Tibial nerve (tissue), 3 donors: ENCODE measurements around the gene PIP5K1C.

Experiments used
- POLR2A ChIP-seq, 2 donors: fragments of 450-650 bp; IDR thresholded peaks; one replicate each; pipeline ENCODE4 v1.6.1; 2017; ENCODE audit warnings: antibody characterized with exemption in 2 of 2, mild to moderate bottlenecking in 2 of 2, moderate library complexity in 2 of 2
- TF ChIP-seq, protein P1 (sequence below), 5 experiments: fragments of 200-600 bp in 3 of 5; fragments of 450-650 bp in 2 of 5; sonication (generic) in 3 of 5; IDR thresholded peaks; one replicate each; pipeline ENCODE4 v1.5.1; 2016 to 2019; ENCODE audit warnings: antibody characterized with exemption in 5 of 5, mild to moderate bottlenecking in 3 of 5, moderate library complexity in 2 of 5

DNA sequence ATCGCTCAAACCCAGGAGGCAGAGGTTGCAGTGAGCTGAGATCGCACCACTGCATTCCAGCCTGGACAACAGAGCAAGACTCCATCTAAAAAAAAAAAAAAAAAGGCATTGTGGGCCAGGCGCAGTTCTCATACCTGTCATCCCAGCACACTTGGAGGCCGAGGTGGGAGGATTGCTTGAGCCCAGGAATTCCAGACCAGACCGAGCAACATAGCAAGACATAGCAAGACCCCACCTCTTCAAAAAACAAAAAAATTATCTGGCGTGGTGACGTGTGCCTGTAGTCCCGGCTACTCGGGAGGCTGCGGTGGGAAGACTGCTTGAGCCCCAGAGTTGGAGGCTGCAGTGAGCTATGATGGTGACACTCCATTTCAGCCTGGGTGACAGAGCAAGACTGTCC lies 18.0 kb downstream of the PIP5K1C start:
- TF ChIP-seq, protein P1, sequence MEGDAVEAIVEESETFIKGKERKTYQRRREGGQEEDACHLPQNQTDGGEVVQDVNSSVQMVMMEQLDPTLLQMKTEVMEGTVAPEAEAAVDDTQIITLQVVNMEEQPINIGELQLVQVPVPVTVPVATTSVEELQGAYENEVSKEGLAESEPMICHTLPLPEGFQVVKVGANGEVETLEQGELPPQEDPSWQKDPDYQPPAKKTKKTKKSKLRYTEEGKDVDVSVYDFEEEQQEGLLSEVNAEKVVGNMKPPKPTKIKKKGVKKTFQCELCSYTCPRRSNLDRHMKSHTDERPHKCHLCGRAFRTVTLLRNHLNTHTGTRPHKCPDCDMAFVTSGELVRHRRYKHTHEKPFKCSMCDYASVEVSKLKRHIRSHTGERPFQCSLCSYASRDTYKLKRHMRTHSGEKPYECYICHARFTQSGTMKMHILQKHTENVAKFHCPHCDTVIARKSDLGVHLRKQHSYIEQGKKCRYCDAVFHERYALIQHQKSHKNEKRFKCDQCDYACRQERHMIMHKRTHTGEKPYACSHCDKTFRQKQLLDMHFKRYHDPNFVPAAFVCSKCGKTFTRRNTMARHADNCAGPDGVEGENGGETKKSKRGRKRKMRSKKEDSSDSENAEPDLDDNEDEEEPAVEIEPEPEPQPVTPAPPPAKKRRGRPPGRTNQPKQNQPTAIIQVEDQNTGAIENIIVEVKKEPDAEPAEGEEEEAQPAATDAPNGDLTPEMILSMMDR (IDR thresholded peaks at IDR 0.05): no peak
- no peak for TF ChIP-seq POLR2A (IDR thresholded peaks at IDR 0.05)
